ENCODE results near the gene ALCAM. TPM values are rescaled to one million over a fixed set of nuclear protein-coding genes. Genes with fewer than 3 reads are reported as not detected.
A peak's percentile ranks its signal among the peaks of the same experiment; 100 is the strongest.

ALCAM gene
- total RNA-seq, 1 donor from 2014 or later: 28.6 TPM

GRCh38 chr3:105518203-105518602, 151.5 kb downstream of the ALCAM start:
- H3K27ac Mint-ChIP-seq: no peak overlapping the region
- H3K4me1 Mint-ChIP-seq (ENCODE audit: low read depth): peaks cover 3% of the 10 kb centered on the region
- H3K9me3 Mint-ChIP-seq (ENCODE audit: low read depth): no peaks in the 10 kb centered on the region
- H3K27me3 Mint-ChIP-seq: no peaks in the 10 kb centered on the region
- TF ChIP-seq CTCF (IDR thresholded peaks at IDR 0.05; ENCODE audit: unreplicated experiment): no peak
- DNase-seq (ENCODE audit: low spot score, unreplicated experiment): no peak
- H3K4me3 Mint-ChIP-seq (ENCODE audit: low read depth): no peak overlapping the region
- H3K36me3 Mint-ChIP-seq (ENCODE audit: insufficient read depth): no peaks in the 10 kb centered on the region

- H3K36me3 Mint-ChIP-seq (ENCODE audit: insufficient read depth): no peaks in the 10 kb centered on the region
- H3K9me3 Mint-ChIP-seq (ENCODE audit: low read depth): no peaks in the 10 kb centered on the region
- H3K4me3 Mint-ChIP-seq (ENCODE audit: low read depth): no peak overlapping the region
- no peaks in the 10 kb centered on the region for H3K27me3 Mint-ChIP-seq
- H3K4me1 Mint-ChIP-seq (ENCODE audit: low read depth): peaks cover 3% of the 10 kb centered on the region
- TF ChIP-seq CTCF (IDR thresholded peaks at IDR 0.05; ENCODE audit: unreplicated experiment): peak; percentile 78
- peak; percentile 10 for DNase-seq (ENCODE audit: low spot score, unreplicated experiment)
- no peak overlapping the region for H3K27ac Mint-ChIP-seq
Observed at GRCh38 chr3:105518806-105519418, 152.2 kb downstream of the ALCAM start.

GRCh38 chr3:105521770-105522169, 155.1 kb downstream of the ALCAM start:
- Mint-ChIP-seq H3K4me3 (ENCODE audit: low read depth) (no peak overlapping the region), H3K27ac (no peak overlapping the region), H3K4me1 (ENCODE audit: low read depth) (peaks cover 5% of the 10 kb centered on the region), H3K9me3 (ENCODE audit: low read depth) (no peaks in the 10 kb centered on the region), H3K27me3 (no peaks in the 10 kb centered on the region), H3K36me3 (ENCODE audit: insufficient read depth) (no peaks in the 10 kb centered on the region)
- DNase-seq (ENCODE audit: low spot score, unreplicated experiment): no peak
- TF ChIP-seq CTCF (IDR thresholded peaks at IDR 0.05; ENCODE audit: unreplicated experiment): no peak

- no peaks in the 10 kb centered on the region for H3K9me3 Mint-ChIP-seq (ENCODE audit: low read depth)
- H3K4me1 Mint-ChIP-seq (ENCODE audit: low read depth): peaks cover 3% of the 10 kb centered on the region
- no peak overlapping the region for H3K27ac Mint-ChIP-seq
- DNase-seq (ENCODE audit: low spot score, unreplicated experiment): no peak
- H3K36me3 Mint-ChIP-seq (ENCODE audit: insufficient read depth): no peaks in the 10 kb centered on the region
- H3K4me3 Mint-ChIP-seq (ENCODE audit: low read depth): no peak overlapping the region
- no peaks in the 10 kb centered on the region for H3K27me3 Mint-ChIP-seq
- no peak for TF ChIP-seq CTCF (IDR thresholded peaks at IDR 0.05; ENCODE audit: unreplicated experiment)
Observed at GRCh38 chr3:105523501-105523900, 156.8 kb downstream of the ALCAM start.

- DNase-seq (ENCODE audit: low spot score, unreplicated experiment): no peak
- Mint-ChIP-seq H3K36me3 (ENCODE audit: insufficient read depth) (no peaks in the 10 kb centered on the region), H3K4me1 (ENCODE audit: low read depth) (peaks cover 1% of the 10 kb centered on the region), H3K9me3 (ENCODE audit: low read depth) (no peaks in the 10 kb centered on the region), H3K27me3 (no peaks in the 10 kb centered on the region), H3K27ac (no peak overlapping the region), H3K4me3 (ENCODE audit: low read depth) (no peak overlapping the region)
- TF ChIP-seq CTCF (IDR thresholded peaks at IDR 0.05; ENCODE audit: unreplicated experiment): no peak
Observed at GRCh38 chr3:105525531-105525930, 158.8 kb downstream of the ALCAM start.
